22Rv1 (cell line): ENCODE data around the gene TNRC18.
"Not testable (repeated sequence)": the region's sequence is repeated elsewhere in the genome, so short reads cannot be mapped to it uniquely, and the experiment has no call there.

Experiments
- H3K27ac ChIP-seq: fragments of 450-650 bp; 2 replicates; pipeline ENCODE4 v1.5.1; 2017
- ZFX ChIP-seq: fragments of 450-650 bp; IDR thresholded peaks from 2 replicates; pipeline ENCODE4 v1.6.1; 2017; ENCODE audit warnings: antibody characterized with exemption, borderline replicate concordance
- TF ChIP-seq, protein P1 (sequence below): fragments of 450-650 bp; IDR thresholded peaks from 2 replicates; pipeline ENCODE4 v1.5.1; 2017; ENCODE audit warnings: mild to moderate bottlenecking

TNRC18 gene

DNA sequence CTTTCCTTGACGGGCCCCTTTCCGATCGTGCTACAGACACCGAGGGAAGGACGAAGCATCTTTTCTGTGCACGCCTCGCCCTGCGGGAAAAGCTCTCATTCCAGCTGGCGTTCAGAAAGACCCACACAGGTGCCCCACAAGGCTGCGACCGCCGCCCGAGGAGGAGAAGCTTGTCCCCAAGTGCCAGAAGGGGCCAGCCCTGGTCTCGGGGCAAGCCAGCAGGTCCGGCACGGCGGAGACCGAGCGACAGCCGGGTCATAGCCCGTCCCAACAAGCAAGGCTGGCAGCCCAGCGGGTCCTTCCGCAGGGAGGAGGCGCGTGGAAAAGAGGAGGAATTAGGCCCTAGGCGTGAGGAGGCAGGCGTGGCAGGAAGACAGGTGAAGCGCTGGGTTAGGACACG lies 62.7 kb downstream of the TNRC18 start:
- TF ChIP-seq, protein P1, sequence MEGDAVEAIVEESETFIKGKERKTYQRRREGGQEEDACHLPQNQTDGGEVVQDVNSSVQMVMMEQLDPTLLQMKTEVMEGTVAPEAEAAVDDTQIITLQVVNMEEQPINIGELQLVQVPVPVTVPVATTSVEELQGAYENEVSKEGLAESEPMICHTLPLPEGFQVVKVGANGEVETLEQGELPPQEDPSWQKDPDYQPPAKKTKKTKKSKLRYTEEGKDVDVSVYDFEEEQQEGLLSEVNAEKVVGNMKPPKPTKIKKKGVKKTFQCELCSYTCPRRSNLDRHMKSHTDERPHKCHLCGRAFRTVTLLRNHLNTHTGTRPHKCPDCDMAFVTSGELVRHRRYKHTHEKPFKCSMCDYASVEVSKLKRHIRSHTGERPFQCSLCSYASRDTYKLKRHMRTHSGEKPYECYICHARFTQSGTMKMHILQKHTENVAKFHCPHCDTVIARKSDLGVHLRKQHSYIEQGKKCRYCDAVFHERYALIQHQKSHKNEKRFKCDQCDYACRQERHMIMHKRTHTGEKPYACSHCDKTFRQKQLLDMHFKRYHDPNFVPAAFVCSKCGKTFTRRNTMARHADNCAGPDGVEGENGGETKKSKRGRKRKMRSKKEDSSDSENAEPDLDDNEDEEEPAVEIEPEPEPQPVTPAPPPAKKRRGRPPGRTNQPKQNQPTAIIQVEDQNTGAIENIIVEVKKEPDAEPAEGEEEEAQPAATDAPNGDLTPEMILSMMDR: no peak
- no peak for TF ChIP-seq ZFX
- H3K27ac ChIP-seq: no peak overlapping the region

DNA sequence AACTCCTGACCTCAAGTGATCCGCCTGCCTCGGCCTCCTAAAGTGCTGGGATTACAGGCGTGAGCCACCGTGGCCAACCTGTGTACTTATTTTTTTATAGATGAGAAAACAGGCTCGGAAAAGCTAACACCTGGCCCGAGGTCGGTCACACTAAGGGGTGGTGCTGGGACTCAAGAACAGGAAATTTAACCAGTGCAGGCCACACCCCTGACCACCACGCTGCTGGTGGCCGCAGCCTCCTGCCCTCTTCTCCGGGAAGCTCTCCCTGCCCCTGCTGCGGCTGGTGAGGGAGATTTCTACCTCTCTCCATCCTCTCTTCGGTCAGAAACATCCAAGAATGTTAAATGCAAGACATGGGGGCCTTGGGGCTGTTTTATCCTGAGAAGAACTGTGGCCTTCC lies 63.2 kb downstream of the TNRC18 start:
- no peak overlapping the region for H3K27ac ChIP-seq
- no peak for TF ChIP-seq ZFX
- TF ChIP-seq, protein P1: no peak

DNA sequence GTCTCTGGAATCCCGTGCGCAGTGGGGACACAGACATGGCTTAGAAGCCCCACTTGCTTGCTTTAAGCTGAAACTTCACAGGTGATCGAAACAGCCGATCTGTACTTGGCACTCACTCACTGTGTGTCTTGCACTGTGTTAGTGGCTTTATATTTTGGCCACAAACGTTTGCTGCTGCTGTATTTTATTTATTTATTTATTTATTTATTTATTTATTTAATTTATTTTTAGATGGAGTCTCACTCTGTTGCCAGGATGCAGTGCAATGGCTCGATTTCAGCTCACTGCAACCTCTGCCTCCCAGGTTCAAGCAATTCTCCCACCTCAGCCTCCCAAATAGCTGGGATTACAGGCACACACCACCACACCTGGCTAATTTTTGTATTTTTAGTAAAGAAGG lies 63.6 kb downstream of the TNRC18 start:
- not testable (repeated sequence) for H3K27ac ChIP-seq

DNA sequence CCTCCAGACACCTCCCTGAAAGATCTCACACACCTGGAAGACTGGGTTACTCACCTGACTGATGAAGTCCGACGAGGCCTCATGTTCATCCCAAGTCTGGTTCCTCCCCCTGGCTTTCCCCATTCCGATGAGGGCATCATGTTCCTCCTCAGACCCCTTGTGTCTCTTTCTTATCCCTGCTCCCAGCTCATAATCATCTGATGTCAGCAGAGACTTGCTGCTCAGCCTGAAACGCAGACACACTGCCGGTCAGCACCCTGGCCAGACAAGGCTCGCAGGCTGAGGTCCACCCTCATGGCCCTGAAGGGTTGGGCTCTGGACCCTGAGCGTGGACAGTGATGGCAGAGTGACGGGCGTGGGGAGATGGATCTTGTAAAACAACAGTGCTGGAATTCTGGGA lies 64.3 kb downstream of the TNRC18 start:
- TF ChIP-seq, protein P1: no peak
- no peak for TF ChIP-seq ZFX
- H3K27ac ChIP-seq: 0 out of 2 replicates have a peak overlapping the region, but pooled peaks have one; percentile 2

DNA sequence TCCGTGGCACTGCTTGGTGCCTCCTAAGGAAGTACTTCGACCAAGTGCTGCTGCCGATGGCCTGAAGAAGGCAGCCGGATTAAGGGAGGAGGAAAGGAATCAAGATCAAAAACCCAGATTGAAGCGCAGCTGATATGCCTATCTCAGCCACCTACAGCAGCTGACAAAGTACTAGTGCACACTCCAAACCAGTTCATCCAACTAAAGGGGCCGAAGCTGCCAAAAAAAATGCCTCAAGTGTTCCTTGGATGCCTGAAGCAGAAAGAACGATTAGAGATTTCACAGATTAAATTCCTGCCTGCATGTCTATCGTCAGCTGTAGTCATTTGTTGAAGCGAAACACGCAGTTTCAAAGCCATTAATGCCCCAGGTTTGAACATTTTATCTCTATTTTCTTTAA lies 65.7 kb downstream of the TNRC18 start:
- H3K27ac ChIP-seq: 0 out of 2 replicates have a peak overlapping the region, but pooled peaks have one; percentile 7
- TF ChIP-seq ZFX: no peak
- TF ChIP-seq, protein P1: no peak

DNA sequence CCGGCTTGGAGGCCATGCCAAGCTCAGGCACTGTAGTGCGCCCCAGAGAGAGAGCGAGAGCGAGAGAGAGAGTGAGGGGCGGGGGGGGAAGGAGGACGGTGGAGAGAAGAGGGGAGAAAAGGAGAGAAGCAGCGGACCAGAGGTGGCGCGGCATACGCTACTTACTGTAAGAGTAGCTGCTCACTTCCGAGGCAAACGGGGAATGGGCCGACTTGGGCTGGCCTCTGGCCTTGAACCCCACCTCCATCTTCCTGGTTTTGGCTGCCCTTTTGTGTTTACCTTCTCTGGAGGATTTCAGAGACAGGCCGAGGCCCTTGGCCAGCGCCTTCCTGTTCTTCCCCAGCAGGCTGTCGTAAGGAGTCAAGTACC lies 66.9 kb downstream of the TNRC18 start:
- TF ChIP-seq, protein P1: no peak
- TF ChIP-seq ZFX: no peak
- H3K27ac ChIP-seq: no peak overlapping the region

DNA sequence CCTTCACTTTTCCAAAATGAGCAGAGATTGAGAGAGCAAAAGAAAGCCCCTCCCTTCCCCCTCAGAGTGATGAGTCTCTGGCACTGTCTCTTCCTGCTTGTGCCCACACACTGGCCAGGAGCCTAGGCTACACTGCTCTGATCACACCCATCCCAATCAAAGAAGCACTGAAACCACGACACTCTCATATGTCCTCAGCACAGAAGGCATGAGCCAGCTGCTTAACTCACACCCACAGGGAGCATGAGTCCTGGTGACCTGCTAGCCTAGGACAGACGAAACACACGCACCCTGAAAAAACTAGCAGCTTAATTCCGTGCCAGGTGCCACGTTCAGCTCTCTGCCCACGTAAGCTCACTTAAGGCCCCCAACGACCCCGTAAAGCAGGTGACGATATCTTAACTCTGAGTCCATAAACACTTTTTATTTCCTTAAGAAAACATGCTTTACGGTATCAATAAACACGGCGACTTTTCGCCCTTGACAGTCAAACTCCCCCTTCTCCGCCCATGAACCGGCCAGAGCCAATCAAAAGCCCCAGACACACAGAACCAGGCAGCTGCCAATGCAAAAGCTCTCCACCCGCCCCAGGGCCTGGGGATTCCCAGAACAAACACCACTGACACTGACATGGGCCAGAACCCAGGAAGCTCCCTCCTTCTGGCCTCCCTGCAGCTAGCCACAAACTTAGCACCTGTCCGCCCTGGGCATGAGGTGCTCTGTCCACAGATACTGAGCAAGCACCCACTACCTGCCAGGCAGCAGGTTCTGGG lies 69.0 kb downstream of the TNRC18 start:
- TF ChIP-seq, protein P1: no peak
- no peak for TF ChIP-seq ZFX
- peak overlapping the region; percentile 37 for H3K27ac ChIP-seq
